Upper lobe of left lung (tissue), 6 donors: Measurements from ENCODE around the gene NIT1. TPM values are rescaled to one million over a fixed set of nuclear protein-coding genes. Genes with fewer than 3 reads are reported as not detected.
A peak's percentile ranks its signal among the peaks of the same experiment; 100 is the strongest.

Source experiments
- ATAC-seq, 2 donors: fragments of 200-7000 bp; cut with Tn5 transposase; one replicate each; pipeline ENCODE4 v1.9.1; 2022; ENCODE audit warnings: mild to moderate bottlenecking in 2 of 2, moderate library complexity in 2 of 2; ENCODE audit not compliant: low FRiP score in 2 of 2
- DNase-seq, 2 donors: peaks; one replicate each; pipeline ENCODE4 v3.0.0-alpha.2; 2019 to 2020
- H3K27ac ChIP-seq, 4 donors: fragments of 200-600 bp; sonication (generic); one replicate each; pipeline ENCODE4 v1.5.1; 2016 to 2019
- H3K27me3 ChIP-seq, 4 donors: fragments of 200-600 bp; sonication (generic); one replicate each; pipeline ENCODE4 v1.5.1; 2017 to 2019
- H3K36me3 ChIP-seq, 4 donors: fragments of 200-600 bp; sonication (generic); one replicate each; pipeline ENCODE4 v1.5.1; 2016 to 2019
- H3K4me1 ChIP-seq, 4 donors: fragments of 200-600 bp; sonication (generic); one replicate each; pipeline ENCODE4 v1.5.1; 2018 to 2019
- H3K4me3 ChIP-seq, 4 donors: fragments of 200-600 bp; sonication (generic); one replicate each; pipeline ENCODE4 v1.5.1; 2017 to 2019; ENCODE audit warnings: mild to moderate bottlenecking in 2 of 4, moderate library complexity in 1 of 4
- H3K9me3 ChIP-seq, 4 donors: fragments of 200-600 bp; sonication (generic); one replicate each; pipeline ENCODE4 v1.5.1; 2018 to 2019
- CTCF ChIP-seq, 6 experiments: fragments of 450-650 bp in 4 of 6; fragments of 200-600 bp in 2 of 6; sonication (generic) in 2 of 6; IDR thresholded peaks; one replicate each; pipeline ENCODE4 v1.5.1; 2016 to 2019; ENCODE audit warnings: antibody characterized with exemption in 6 of 6
- EP300 ChIP-seq, 4 donors: sonication (generic); formaldehyde crosslinking; IDR thresholded peaks; one replicate each; pipeline ENCODE4 v1.5.1; 2017; ENCODE audit warnings: antibody characterized with exemption in 4 of 4, control low read depth in 2 of 4
- POLR2A ChIP-seq, 4 donors: fragments of 450-650 bp; IDR thresholded peaks; one replicate each; pipeline ENCODE4 v1.5.1; 2016 to 2017; ENCODE audit warnings: antibody characterized with exemption in 4 of 4, mild to moderate bottlenecking in 2 of 4
- POLR2AphosphoS5 ChIP-seq, 2 donors: sonication (generic); formaldehyde crosslinking; IDR thresholded peaks; one replicate each; pipeline ENCODE4 v1.5.1; 2017; ENCODE audit warnings: antibody characterized with exemption in 2 of 2
- WGBS, 2 donors: methylation state at CpG; one replicate each; pipeline ENCODE4 v1.1.5; 2017 to 2018; 5-methylcytosine and 5-hydroxymethylcytosine counted together
- total RNA-seq, 6 donors: library from RNA; depleted of rRNA in 4 of 6; stranded (reverse); fragments of >200 nt in 4 of 6; gene quantifications; one replicate each; pipeline versions ENCODE4 v1.1.0 to v1.2.1, GENCODE V29; 2016 to 2021
- donor health status: DM: no; HTN: no; CAD: no; lungs with moderate emphysema.
- donor health status: DM: no; HTN: yes; CAD: no; lungs with severe emphysema.

Gene NIT1
- total RNA-seq, 6 donors from 2014 or later, result 21.2 to 62.9 (median 40.7) TPM

GRCh38 chr1:161128591-161129420 lies 10.9 kb downstream of the NIT1 start:
- peaks cover 14 to 63% (median 24%) of the 10 kb centered on the region in 4 donors for H3K36me3 ChIP-seq
- TF ChIP-seq POLR2AphosphoS5 (IDR thresholded peaks at IDR 0.05) (no peak), EP300 (IDR thresholded peaks at IDR 0.05) (no peak), CTCF (IDR thresholded peaks at IDR 0.05) (no peak), POLR2A (IDR thresholded peaks at IDR 0.05) (no peak)
- no peaks in the 10 kb centered on the region for H3K27me3 ChIP-seq
- H3K9me3 ChIP-seq, result no peaks in the 10 kb centered on the region
- WGBS, 2 donors, result 91 to 94% methylated on average over 4 of the region's 4 CpGs
- DNase-seq (no peak), ATAC-seq (no peak)
- no peak overlapping the region for H3K27ac ChIP-seq
- peaks cover 30 to 52% (median 42%) of the 10 kb centered on the region in 4 donors for H3K4me1 ChIP-seq
- H3K4me3 ChIP-seq, result no peak overlapping the region

GRCh38 chr1:161130266-161130665 lies 12.4 kb downstream of the NIT1 start:
- Histone ChIP-seq H3K36me3 (peaks cover 6 to 49% (median 20%) of the 10 kb centered on the region in 4 donors), H3K27ac (peak overlapping the region in 2 of 4 donors; percentile 44 to 98), H3K9me3 (no peaks in the 10 kb centered on the region), H3K4me1 (peaks cover 39 to 60% (median 52%) of the 10 kb centered on the region in 4 donors), H3K4me3 (no peak overlapping the region), H3K27me3 (no peaks in the 10 kb centered on the region)
- 45 to 62% methylated on average over 1 of the region's 1 CpG for WGBS, 2 donors
- TF ChIP-seq POLR2AphosphoS5 (IDR thresholded peaks at IDR 0.05), result no peak
- TF ChIP-seq POLR2A (IDR thresholded peaks at IDR 0.05), result no peak
- no peak for TF ChIP-seq CTCF (IDR thresholded peaks at IDR 0.05)
- TF ChIP-seq EP300 (IDR thresholded peaks at IDR 0.05), result no peak
- no peak for ATAC-seq
- DNase-seq, result no peak

- DNase-seq, result peak in 1 of 2 donors; percentile 41
- no peak for TF ChIP-seq POLR2A (IDR thresholded peaks at IDR 0.05)
- no peak for TF ChIP-seq EP300 (IDR thresholded peaks at IDR 0.05)
- TF ChIP-seq POLR2AphosphoS5 (IDR thresholded peaks at IDR 0.05), result no peak
- no peak for TF ChIP-seq CTCF (IDR thresholded peaks at IDR 0.05)
- H3K9me3 ChIP-seq, result no peaks in the 10 kb centered on the region
- H3K4me3 ChIP-seq, result peak overlapping the region; percentile 65 to 88 (median 78)
- WGBS, 2 donors, result 3 to 5% methylated on average over 22 of the region's 22 CpGs
- H3K27me3 ChIP-seq, result no peaks in the 10 kb centered on the region
- peak overlapping the region; percentile 97 to 100 (median 98) for H3K27ac ChIP-seq
- peaks cover 39 to 60% (median 53%) of the 10 kb centered on the region in 4 donors for H3K4me1 ChIP-seq
- H3K36me3 ChIP-seq, result peaks cover 6 to 34% (median 11%) of the 10 kb centered on the region in 4 donors
- peak; percentile 29 to 58 for ATAC-seq
Observed at GRCh38 chr1:161131523-161132409, 13.9 kb downstream of the NIT1 start.

GRCh38 chr1:161132410-161133219 lies 14.7 kb downstream of the NIT1 start, which contains the start of gene DEDD:
Gene DEDD (minus strand): TSS chr1:161132667. CDS start chr1:161124462, 8,205 bp downstream.
- ATAC-seq (peak; percentile 96), DNase-seq (peak; percentile 96)
- Histone ChIP-seq H3K9me3 (no peaks in the 10 kb centered on the region), H3K27me3 (no peaks in the 10 kb centered on the region), H3K36me3 (peaks cover 6 to 25% (median 11%) of the 10 kb centered on the region in 4 donors), H3K27ac (peak within 1 kb of the TSS; percentile 97 to 100 (median 98)), H3K4me3 (peak within 1 kb of the TSS; percentile 65 to 88 (median 78)), H3K4me1 (peaks cover 37 to 60% (median 47%) of the 10 kb centered on the region in 4 donors)
- peak in 2 of 4 donors; percentile 18 to 93 for TF ChIP-seq EP300 (IDR thresholded peaks at IDR 0.05)
- TF ChIP-seq POLR2A (IDR thresholded peaks at IDR 0.05), result peak in 3 of 4 donors; percentile 34 to 70 (median 55)
- peak in 1 of 6 experiments; percentile 19 for TF ChIP-seq CTCF (IDR thresholded peaks at IDR 0.05)
- TF ChIP-seq POLR2AphosphoS5 (IDR thresholded peaks at IDR 0.05), result peak; percentile 13 to 34
- 0% methylated on average over 15 to 40 of the region's 68 CpGs for WGBS, 2 donors
